ENCODE measurements around the gene ADORA3. TPM values are rescaled to one million over a fixed set of nuclear protein-coding genes. Genes with fewer than 3 reads are reported as not detected.

ADORA3 gene
- total and polyA plus RNA-seq, 2 of the 8 experiments (the other 6 are each of a cell fraction or from before 2014, with no cell fraction given) = 0.03 TPM; not detected in 1

DNA sequence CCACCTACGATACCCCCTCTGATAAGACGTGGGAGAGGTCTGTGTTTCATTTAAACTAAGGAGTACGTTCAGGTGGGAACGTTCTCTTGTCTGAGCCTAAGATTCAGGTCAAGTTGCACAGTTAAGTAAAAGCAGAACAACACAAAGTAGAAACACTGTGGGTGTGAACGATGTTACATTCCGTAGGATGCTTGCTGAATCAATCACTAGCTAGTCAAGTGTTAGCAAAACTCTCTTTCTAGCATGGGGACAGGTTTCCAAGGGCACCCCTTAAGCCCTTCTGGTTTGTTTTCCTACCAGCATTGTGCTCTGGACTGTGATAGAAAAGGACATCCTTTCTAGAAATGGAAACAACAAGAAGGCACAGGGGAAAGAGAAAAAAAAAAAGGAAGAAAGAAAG lies 16.3 kb downstream of the ADORA3 start:
- no peak overlapping the region for H4K5ac ChIP-seq (ENCODE audit: insufficient read length, low read depth, low read length)
- TF ChIP-seq EZH2 (IDR thresholded peaks at IDR 0.05; ENCODE audit: low read depth, low read length, severe bottlenecking) (no peak), TBP (IDR thresholded peaks at IDR 0.05; ENCODE audit: low read depth, low read length) (no peak), CHD2 (IDR thresholded peaks at IDR 0.05; ENCODE audit: low read length) (no peak), JUND (IDR thresholded peaks at IDR 0.05; ENCODE audit: low read length) (no peak), POU5F1 (IDR thresholded peaks at IDR 0.05; ENCODE audit: low read depth, low read length) (no peak), CBX5 (IDR thresholded peaks at IDR 0.05; ENCODE audit: low read depth, low read length) (no peak), SIN3A (conservative IDR thresholded peaks at IDR 0.05 in 1 of 2, IDR thresholded peaks at IDR 0.05 in 1 of 2; ENCODE audit: low read depth in 1 of 2, low read length in 2 of 2) (no peak), SAP30 (IDR thresholded peaks at IDR 0.05; ENCODE audit: insufficient read depth, insufficient replicate concordance, low read length) (no peak), BRCA1 (IDR thresholded peaks at IDR 0.05; ENCODE audit: low read depth, low read length) (no peak), NANOG (IDR thresholded peaks at IDR 0.05; ENCODE audit: insufficient read depth, low read depth, low read length, poor library complexity, severe bottlenecking) (no peak)
- no peak overlapping the region for H2BK12ac ChIP-seq (ENCODE audit: low read depth, low read length)
- H2AK5ac ChIP-seq (ENCODE audit: low read depth, low read length) = no peak overlapping the region
- H3K9ac ChIP-seq (replicated peaks in 1 of 4; ENCODE audit: extremely low read depth in 1 of 4, low read depth in 3 of 4, low read length in 3 of 4) = no peak overlapping the region
- no peak overlapping the region for H3K4me2 ChIP-seq (ENCODE audit: insufficient read depth in 1 of 2, low read depth in 2 of 2, low read length in 2 of 2)
- H3K56ac ChIP-seq (replicated peaks; ENCODE audit: insufficient read length, low read depth, low read length) = no peak overlapping the region
- ChIA-PET POLR2A (ENCODE audit: partially characterized antibody) (interaction anchor here (0.7 kb wide), 1 partner anchor 228 kb away, joined by 3 read pairs; no protein-coding TSS in a partner anchor), CTCF (ENCODE audit: partially characterized antibody) (no interaction called here)
- no peaks in the 10 kb centered on the region for H3K4me1 ChIP-seq (replicated peaks in 1 of 4; ENCODE audit: control insufficient read depth in 3 of 4, insufficient read depth in 4 of 4, low read length in 3 of 4)
- no peak overlapping the region for H2BK5ac ChIP-seq (ENCODE audit: low read depth, low read length)
- H2BK120ac ChIP-seq (replicated peaks; ENCODE audit: low read depth, low read length) = no peak overlapping the region
- no peak overlapping the region for H3K14ac ChIP-seq (ENCODE audit: insufficient read length)
- FAIRE-seq (no peak), DNase-seq (ENCODE audit: low read depth in 1 of 2, low spot score in 2 of 2) (no peak)
- no peak overlapping the region for H3K27ac ChIP-seq (ENCODE audit: low read depth, low read length)
- H3K23ac ChIP-seq (ENCODE audit: insufficient read length) = no peak overlapping the region
- H3K4ac ChIP-seq (replicated peaks; ENCODE audit: insufficient read length, low read depth, low read length) = no peak overlapping the region
- H3K4me3 ChIP-seq (ENCODE audit: extremely low read depth in 1 of 4, insufficient read depth in 2 of 4, low read depth in 3 of 4, low read length in 4 of 4) = no peak overlapping the region
- no peaks in the 10 kb centered on the region for H3K23me2 ChIP-seq (ENCODE audit: low read depth, low read length)
- H3K18ac ChIP-seq (ENCODE audit: extremely low read depth, low read length) = no peak overlapping the region
- H3K79me1 ChIP-seq (ENCODE audit: low read depth, low read length) = no peaks in the 10 kb centered on the region
- H2BK15ac ChIP-seq (ENCODE audit: low read length) = no peak overlapping the region
- H4K91ac ChIP-seq (replicated peaks; ENCODE audit: insufficient read length, low read length) = no peak overlapping the region
- H3K36me3 ChIP-seq (ENCODE audit: control insufficient read depth in 2 of 4, insufficient read depth in 4 of 4, low read length in 3 of 4) = no peaks in the 10 kb centered on the region
- H2BK20ac ChIP-seq (ENCODE audit: low read length) = no peak overlapping the region
- no peaks in the 10 kb centered on the region for H3K27me3 ChIP-seq (replicated peaks in 1 of 4; ENCODE audit: control insufficient read depth in 3 of 4, extremely low read depth in 1 of 4, insufficient read depth in 3 of 4, low read length in 3 of 4)
- H4K20me1 ChIP-seq (replicated peaks in 1 of 2; ENCODE audit: control insufficient read depth in 1 of 2, insufficient read depth in 2 of 2, low read length in 2 of 2) = no peaks in the 10 kb centered on the region
- no peaks in the 10 kb centered on the region for H3K79me2 ChIP-seq (ENCODE audit: control insufficient read depth in 1 of 2, insufficient read depth in 2 of 2, low read length in 2 of 2)
- H2AFZ ChIP-seq (ENCODE audit: low read length) = no peak overlapping the region
- 84% methylated on average over 6 of the region's 6 CpGs; no CpG with 5 or more reads in 1 of the 2 experiments for WGBS, 2 experiments (ENCODE audit: extremely low coverage in 1 of 2, insufficient coverage in 1 of 2, insufficient read length in 1 of 2, insufficient replicate concordance in 2 of 2, low coverage in 1 of 2, low lambda C conversion rate in 2 of 2, missing lambda C conversion rate in 1 of 2)
- H4K8ac ChIP-seq (ENCODE audit: extremely low read depth, insufficient read depth, low read length) = no peak overlapping the region
- no peaks in the 10 kb centered on the region for H3K9me3 ChIP-seq (ENCODE audit: insufficient read depth in 2 of 2, low read depth in 1 of 2, low read length in 1 of 2)

Data from H1 (cell line).